ELF-1 (cell line): ENCODE measurements around the gene ADPRS.

ENCODE experiments used
- DNase-seq: peaks from one replicate; pipeline ENCODE4 v3.0.0-alpha.2; 2016; ENCODE audit warnings: low read depth, low spot score

ADPRS gene

DNA sequence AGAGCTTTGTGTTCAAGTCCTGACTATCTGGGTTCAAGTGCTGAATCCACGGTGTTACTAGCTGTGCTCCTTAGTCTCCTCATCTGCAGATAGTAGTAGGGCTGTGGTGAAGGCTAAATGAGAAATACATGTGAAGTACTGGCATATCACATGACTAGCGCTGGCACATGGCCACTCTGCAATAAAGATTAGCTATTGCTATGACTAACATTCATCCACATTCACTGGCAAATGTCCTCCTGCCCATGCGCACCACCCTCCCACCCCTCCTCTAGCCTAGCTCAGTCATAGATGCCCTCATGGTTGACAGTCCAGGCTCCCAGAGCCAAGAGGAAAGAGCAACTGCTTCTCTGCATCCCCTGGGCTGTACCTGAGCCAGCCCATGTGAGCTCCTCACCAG, 44.8 kb downstream of the ADPRS start:
- DNase-seq: no peak

DNA sequence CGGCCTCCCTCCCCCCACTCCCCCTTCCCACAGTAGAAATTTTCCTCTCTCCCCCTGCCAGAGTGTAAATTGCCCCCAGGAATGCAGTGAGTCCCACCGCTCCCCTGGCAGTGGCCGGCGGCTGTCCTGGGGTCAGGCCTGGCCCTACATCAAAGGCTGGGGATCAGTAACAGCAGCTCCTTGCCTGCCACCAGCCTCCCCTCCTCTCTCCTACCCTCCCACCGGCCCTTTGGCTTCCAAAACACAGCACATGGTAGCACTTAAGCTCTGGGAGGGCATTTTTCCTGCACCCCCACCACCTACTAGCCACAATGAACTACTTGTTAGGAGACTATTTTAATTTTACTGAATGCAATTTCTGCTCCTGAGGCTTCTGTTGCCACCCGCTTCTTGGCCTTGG, 45.3 kb downstream of the ADPRS start:
- DNase-seq: peak; percentile 58

DNA sequence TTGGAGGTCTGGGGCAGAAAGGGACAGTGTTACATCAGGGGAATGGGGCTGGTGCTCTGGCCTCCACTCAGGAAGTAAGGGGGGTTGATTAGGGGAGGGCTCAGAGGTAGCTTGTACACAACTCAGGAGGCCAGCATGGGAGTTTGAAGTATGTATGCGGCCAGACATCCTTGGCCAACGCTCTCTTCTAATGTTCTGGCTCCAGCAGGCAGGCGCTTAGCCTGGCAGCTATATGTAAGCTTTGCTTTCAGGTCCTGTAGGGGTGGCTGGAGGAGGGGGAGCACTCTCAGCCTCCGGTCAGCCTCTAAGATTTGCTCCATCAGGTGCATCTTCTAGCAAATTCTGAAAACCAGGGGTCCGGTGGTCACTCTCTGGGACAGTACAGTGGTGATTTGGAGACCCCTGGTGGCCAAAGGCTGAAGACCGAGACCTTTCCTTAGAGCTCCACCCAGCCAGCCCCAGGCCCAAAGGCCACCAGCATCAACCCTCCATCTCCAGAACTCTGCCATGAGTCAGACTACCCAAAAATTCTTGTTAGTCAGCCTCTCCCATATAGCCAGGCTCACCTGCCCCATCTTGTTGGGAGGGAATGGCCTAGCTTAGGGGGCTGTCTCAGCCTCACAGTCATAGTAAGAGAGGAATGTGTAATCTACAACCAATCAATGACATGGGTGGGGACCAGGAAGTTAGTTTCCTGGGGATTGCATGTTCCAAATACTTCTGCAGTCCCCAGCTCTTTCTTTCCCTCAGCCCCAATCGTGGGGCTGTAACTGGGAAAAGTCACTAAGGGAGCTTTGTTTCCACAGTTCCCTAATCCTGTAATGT, 46.0 kb downstream of the ADPRS start:
- DNase-seq: peak; percentile 91

DNA sequence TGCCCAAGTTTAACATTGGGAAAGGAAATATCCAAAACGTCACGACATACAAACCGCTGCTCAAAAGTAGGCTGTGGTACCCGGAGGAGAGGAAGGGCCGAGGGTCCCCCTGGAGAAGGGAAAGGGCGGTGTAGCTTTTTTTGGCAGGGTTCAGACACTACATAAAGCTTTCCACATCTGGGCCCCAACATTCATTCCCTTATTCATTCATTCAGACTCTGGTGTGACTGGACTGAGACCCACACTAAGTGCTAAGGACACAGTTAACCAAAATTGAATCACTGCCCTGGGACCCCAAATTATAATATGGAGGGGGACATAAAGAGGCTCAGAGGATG, 46.6 kb downstream of the ADPRS start:
- no peak for DNase-seq

DNA sequence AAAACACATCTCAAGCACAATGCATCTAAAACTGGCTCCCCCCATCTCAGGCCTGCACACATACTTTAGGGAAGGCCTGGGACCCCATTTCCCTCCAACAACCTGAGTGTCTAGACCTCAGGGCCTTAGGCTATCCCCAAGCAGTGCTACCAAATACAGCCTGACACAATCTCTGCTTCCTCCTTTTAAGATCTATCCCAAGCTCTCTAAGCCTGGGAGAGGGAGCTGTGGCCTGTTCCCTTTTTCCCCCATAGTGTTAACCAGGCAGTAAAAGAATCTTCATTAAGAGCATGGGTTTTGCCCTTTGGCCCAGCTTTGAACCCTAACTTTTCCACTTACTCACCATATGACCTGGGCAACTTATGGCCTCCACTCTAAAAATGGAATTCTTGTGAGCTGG, 47.1 kb downstream of the ADPRS start:
- DNase-seq: no peak

DNA sequence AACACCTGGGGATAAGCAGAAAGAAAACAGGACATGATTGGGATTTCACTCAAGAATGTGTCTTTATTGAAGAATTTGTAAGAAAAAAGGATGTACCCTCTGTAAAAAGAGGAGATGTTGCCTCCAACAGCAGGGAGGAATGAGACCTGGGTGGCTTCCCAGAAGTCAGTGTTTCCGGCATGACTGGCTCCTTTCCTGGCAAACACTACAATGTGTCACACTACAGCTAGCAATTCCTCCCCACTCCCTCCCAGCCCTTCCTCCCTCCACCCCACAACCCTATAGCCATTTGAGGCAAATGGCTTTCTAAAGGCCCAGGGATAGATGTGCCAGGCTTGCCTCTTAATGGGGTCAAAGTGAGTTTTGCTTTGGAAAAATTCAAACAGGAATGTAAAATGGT, 47.8 kb downstream of the ADPRS start:
- DNase-seq: no peak

DNA sequence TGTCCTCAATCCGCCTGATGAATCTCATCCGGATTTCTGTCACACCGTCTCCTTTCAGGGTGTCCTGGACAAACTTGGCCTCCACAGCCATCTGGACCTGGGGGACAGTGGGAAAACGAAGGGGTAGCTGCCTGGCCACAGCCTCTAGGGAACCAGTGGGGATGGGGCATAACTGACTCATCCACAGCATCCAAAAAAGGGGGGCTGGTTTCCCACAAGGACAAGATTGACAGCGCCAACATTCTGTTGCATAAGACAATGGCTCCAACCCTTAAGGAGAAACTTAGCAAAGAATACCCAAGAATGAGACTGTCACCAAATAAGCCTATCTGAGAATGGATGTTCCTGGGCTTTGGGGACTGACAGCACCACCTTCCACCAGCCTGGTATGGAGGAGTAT, 48.5 kb downstream of the ADPRS start:
- no peak for DNase-seq

DNA sequence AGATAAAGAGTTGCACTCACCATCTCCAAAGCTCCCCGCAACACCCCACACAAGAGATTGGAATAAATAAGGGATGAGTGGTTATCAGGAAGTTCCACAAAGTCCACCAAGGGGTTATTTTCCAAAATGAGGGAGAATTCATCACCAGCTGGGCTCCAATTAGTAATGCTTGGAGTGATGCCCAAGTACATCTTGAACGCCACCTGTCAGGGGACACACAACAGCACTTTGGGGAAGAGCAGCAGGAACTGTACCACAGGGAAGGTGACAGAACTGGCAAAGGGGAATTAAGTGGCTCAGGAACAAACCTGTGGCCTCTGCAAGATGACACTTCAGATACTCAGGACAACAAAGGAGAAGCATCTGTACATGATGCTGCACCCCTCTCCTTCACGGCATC, 49.1 kb downstream of the ADPRS start:
- no peak for DNase-seq

DNA sequence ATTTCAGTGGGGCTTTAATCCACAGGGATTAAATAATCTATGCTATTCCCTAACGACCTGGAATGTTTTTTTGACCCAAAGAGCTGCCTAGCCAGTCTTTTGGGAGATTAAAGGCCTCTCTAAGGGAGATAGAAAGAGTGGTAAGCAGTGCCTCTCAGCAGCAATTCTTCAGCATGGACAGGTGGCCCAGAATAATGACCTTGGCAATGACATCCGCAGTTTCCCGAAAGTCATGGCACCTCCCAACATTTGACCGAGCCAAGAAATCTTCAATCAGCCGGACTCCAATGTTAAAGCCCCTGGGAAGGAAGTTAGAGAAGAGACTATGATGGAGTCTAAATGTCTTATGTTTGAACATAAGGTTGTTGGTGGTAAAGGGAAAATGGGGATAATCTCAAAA, 50.8 kb downstream of the ADPRS start:
- no peak for DNase-seq

DNA sequence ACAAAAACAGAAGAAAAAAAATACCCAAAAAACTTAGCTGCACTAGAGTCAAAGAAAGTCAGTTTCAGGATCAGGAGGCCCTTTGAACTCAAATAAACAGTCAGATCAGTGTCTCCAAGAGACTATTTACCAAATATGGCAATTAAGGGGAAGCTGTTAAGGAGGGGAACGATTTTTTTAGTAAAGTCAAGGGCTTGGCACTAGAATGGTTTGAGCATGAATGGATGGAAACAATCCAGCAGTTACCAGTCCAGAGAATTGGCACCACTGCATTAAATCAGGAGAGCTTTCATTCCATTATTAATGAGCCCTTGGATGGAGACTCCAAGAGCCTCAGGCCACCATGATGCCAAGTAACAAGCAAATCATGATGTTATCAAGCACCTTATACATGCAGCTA, 53.4 kb downstream of the ADPRS start:
- no peak for DNase-seq

DNA sequence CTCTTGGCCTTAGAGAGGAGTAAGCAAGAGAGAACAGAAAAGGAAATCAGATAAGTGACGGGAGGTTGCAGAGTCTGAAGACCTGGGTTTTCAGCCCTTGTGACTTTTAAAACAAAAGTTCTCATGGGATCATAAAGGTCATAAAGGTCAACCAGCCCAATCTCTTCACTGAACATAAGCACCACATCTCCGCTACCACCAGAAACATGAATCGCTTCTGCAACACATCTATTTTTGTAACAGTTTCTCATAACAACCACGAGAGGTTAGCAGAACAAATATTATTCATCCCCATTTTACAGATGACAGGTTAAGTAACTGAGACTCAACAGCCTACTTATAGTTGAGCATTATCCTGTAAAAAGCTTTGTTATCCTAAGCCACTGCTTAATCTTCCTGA, 54.7 kb downstream of the ADPRS start:
- no peak for DNase-seq
